GM10266 (cell line): ENCODE data around the gene WDR77.

Source experiments
- DNase-seq: peaks from one replicate; pipeline ENCODE4 v3.0.0; 2012; ENCODE audit errors: extremely low spot score
- TF ChIP-seq, protein P1 (sequence below): IDR thresholded peaks from 2 replicates; pipeline ENCODE4 v1.5.1; 2012; ENCODE audit warnings: mild to moderate bottlenecking, low read depth; ENCODE audit not compliant: control insufficient read depth, insufficient read depth; ENCODE audit errors: missing control alignments

Gene WDR77

DNA sequence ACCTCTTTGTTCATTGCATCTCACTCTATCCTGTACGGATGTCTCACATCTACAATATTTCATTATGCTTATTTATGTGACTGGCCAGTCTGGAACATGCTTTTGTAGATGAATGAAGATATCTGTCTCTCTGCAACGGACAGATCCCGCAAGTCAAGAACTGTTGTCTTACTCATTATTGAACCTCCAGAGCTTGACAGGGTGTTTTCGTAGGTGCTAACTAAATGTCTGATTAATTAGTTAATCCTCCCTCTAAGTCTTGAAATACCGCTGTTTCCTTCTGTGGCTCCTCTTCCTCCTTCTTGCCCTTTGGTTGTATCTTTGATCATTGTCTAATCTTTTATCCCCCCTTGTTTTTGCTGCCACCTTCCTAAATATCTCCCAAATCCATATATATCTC is 21.5 kb upstream of the WDR77 start:
- no peak for DNase-seq
- TF ChIP-seq, protein P1, sequence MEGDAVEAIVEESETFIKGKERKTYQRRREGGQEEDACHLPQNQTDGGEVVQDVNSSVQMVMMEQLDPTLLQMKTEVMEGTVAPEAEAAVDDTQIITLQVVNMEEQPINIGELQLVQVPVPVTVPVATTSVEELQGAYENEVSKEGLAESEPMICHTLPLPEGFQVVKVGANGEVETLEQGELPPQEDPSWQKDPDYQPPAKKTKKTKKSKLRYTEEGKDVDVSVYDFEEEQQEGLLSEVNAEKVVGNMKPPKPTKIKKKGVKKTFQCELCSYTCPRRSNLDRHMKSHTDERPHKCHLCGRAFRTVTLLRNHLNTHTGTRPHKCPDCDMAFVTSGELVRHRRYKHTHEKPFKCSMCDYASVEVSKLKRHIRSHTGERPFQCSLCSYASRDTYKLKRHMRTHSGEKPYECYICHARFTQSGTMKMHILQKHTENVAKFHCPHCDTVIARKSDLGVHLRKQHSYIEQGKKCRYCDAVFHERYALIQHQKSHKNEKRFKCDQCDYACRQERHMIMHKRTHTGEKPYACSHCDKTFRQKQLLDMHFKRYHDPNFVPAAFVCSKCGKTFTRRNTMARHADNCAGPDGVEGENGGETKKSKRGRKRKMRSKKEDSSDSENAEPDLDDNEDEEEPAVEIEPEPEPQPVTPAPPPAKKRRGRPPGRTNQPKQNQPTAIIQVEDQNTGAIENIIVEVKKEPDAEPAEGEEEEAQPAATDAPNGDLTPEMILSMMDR, result no peak

DNA sequence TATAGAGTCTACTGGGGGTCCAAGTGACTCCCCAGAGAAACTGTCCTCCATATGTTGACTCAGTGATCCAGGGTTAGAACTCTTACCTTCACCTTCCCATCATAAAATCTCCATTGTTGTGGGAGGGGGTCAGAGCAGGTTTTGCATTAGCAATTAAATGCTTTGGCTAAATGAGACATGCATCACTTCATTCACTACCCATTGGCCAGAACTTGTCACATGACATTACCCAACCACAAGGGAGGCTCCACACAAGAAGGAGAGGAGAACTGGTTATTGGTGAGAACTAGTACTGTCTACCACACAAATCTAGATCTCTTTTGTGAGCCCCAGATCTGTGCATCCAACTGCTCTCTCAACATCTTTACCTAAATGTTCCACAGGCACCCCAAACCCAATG is 20.5 kb upstream of the WDR77 start:
- TF ChIP-seq, protein P1, result no peak
- DNase-seq, result no peak

DNA sequence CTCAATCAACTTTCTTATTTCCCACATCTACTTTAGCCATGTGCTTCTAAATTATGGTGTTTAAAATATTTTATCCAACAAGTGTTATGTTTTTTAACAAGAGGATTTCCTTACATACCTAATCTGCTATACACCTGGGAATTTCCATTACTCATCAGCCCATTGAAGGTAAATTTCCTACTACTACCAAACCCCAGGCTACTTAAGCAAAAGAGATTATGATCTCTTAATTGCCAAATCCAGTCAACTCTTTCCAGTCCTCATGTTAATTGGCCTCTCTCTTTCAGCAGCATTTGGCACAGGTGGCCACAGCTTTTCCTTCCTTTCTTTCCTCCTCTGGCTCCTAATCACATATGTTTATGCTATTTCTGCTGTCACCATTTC is 19.7 kb upstream of the WDR77 start:
- no peak for DNase-seq
- TF ChIP-seq, protein P1, result no peak

DNA sequence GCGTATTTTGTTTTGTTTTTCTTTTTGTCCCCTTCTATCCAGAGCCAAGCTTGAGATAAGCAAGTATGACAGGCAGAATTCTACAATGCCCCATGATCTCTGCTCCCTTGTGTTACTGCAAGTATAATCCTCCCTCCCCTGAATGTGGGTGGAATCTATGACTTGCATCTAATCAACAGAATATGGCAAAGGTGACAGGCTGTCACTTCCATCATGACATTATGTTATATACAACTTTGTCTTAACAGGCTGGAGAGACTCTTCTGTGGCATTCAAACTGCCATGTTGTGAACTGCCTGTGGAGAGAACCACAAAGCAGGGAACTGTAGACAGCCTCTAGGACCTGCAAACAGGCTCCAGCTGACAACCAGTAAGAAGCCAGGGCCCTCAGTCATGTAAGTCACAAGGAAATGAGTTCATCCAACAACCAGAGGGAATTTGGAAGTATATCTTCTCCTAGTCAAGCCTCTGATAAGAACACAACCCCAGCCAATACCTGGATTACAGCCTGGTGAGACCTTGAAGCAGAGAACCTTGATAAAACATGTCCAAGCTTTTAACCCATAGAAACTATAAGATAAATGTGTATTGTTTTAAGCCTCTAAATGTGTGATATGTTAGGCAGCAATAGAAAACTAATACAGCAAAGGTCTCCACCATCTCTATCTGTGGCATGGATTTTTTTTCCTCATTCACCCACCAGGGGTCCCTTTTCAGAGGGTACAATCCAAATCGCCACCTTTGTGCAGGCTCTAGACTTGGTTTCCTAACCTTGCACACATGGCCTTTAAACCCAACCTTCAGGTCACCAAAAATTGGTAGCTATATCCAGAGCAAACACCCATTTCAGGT is 19.0 kb upstream of the WDR77 start:
- no peak for DNase-seq
- TF ChIP-seq, protein P1, result no peak

DNA sequence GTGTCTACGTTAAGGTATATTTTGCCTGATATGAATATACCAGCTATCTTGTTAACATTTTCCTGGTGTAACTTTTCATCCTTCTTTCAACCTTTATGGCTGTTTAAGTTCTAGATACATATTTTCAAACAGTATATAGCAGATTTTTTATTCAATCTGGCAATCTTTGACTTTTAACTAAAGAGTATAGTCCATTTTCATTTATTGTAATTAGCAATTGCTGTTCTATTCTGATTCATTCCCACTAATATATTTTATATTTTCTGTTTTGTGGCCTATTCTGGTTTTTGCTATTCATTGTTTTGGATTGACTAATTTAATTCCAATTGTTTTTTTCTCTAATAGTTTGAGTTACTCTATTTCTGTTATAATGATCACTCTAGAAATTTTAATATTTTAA is 17.4 kb upstream of the WDR77 start:
- TF ChIP-seq, protein P1, result no peak
- no peak for DNase-seq

DNA sequence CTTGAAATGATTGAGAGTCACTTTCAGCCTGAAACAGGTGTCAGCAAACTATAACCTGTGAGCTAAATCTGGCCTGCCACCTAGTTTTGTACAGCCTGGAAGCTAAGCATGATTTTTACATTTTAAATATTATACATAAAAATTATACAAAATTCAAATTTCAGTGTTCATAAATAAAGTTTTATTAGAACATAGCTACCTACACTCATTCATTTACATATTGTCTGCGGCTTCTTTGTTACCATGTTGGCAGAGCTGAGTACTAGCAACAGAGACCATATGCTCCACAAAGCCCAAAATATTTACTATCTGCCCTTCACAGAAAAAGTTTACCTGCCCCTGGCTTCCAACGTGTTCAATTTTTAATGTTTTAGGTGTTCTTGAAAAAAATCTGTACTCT is 16.7 kb upstream of the WDR77 start:
- TF ChIP-seq, protein P1, result no peak
- no peak for DNase-seq

DNA sequence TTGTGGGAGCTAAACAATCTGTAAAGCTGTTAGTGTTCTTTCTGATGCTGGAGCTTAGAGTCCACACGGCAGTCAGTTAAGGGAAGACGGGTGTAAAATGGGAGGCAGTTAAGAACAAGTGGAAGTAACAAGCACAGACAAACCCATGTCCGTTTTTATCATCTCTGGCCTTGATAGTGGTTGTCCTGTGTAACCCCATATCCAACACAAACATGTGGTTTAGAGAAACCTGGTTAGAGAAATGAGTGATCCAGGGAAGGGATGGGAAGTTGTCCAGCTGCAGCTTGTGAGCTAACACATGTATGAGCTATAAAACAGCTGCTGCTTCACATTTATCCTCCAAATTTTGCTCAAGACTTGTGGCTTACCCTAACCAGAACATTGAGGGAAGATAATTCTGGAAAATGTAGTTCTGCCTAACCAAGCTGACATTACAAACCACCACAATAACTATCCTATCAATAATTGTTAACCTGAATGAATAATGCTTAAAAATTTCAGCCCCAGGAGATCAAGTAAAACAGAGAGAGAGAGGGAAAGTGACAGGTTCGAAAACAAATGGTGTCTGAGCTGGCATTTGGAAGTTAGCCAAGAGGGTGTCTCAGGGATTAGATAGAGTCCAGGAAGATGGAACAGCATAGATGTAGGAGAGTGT is 14.1 kb upstream of the WDR77 start:
- DNase-seq, result no peak
- TF ChIP-seq, protein P1, result no peak
